ENCODE data around the gene IPP.

Gene IPP

DNA sequence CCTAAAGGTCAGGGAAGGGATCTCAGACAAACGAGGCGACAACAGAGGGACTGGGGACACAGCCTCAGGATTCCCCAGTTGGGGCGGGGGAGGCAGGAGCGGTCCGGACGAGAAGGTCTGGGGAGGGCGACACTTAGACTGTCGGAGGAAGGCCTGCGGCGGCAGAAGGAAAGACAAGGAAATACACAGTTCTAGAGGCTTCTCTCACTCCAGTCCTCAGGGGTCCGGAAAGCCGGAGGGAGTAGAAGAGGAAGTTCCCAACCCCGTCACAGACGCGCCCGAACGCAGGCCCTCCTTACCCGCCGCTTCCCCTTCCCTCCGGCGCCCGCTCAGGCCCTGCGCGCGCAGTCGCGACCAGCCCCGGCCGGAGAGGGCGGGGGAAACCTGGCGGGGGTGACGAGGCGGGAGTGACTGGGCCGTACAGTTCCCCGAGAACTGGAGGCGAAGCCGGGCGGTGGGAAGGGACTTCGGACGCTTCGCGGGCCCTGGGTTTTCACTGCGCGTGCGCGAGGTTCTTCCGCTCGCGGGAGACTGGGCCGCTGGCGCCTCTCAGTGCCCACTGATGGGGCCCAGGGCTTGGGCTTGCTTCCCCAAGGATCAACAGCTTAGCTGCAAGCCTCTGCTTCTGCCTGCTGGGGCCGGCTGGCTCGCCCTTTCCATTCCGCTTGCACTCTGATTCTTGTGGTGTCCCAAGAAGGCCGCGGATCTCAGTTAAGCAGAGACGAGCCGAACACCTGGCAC is at the start of gene IPP:
IPP (minus strand) TSS at position 356 of the 741 bp plus-strand sequence. CDS start 4,242 bp downstream, outside the sequence.
- in situ Hi-C loops (cut with HindIII; ENCODE audit: low pct_ligation_motif_present, low pct_unique_long_range_greater_than_20kb, low sequenced_read_pairs): no loop called here
- DNase-seq: peak; percentile 96

DNA sequence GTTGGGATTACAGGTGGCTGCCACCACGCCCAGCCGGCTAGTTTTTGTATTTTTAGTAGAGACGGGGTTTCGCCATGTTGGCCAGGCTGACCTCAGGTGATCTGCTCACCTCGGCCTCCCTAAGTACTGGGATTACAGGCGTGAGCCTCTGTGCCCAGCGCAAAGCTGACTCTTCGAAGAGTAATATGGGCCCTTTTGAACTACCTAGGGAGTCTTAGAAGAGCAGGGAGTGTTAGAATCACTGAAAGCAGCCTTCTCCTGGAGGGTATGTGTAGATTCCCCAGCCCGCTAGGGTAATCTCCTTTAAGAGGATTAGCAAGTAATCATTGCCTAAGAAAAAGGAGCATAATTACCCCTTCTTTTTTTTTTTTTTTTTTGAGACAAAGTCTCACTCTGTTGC is 46.5 kb upstream of the IPP start:
- no peak for DNase-seq
- in situ Hi-C loops (cut with HindIII; ENCODE audit: low pct_ligation_motif_present, low pct_unique_long_range_greater_than_20kb, low sequenced_read_pairs): no loop called here

DNA sequence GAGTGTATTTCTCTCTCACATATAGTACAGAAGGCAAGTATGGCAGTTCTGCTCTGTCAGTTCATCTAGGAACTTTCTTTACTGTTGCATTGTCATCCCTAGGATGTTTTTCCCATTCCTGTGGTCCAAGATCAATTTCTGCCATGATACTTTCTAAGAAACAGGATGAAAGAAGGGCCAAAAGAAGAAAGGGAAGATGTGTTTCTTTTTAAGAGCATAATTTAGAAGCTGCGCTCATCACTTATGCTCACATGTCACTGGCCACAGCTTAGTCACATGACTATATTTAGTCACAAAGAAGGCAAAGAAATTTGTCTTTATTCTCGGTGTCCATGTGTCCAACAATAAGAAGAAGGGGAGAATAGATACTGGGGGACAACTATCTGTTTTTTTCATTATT is 45.9 kb upstream of the IPP start:
- in situ Hi-C loops (cut with HindIII; ENCODE audit: low pct_ligation_motif_present, low pct_unique_long_range_greater_than_20kb, low sequenced_read_pairs): no loop called here

DNA sequence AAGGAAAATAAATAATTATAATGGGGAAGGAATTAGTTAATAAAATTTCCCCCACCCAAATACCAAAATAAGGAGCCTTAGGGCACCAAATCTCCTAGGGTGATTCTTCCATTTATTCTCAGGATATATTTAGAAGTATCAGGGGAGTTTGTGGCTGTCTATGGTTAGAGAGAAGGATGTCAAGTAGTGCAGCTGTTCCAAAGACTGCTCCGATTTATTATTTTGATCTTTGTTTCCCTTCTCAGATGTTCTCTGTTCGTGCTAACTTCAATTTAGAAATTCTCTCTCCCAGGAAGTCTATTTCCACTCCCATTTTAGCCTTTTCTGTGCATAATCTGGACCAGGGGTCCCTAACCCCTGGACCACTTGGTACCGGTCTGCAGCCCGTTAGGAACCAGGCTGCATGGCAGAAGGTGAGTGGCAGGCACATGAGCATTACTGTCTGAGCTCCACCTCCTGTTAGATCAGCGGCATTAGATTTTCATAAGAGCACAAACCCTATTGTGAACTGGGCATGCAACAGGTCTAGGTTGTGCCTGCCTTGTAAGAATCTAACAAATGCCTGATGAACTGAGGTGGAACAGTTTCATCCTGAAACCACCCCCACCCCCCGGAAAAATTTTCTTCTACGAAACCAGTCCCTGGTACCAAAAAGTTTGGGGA is 43.6 kb upstream of the IPP start:
- DNase-seq: no peak
- in situ Hi-C loops (cut with HindIII; ENCODE audit: low pct_ligation_motif_present, low pct_unique_long_range_greater_than_20kb, low sequenced_read_pairs): no loop called here

More for the DNA sequence above, 45.9 kb upstream of the IPP start:
- no peak for DNase-seq

DNA sequence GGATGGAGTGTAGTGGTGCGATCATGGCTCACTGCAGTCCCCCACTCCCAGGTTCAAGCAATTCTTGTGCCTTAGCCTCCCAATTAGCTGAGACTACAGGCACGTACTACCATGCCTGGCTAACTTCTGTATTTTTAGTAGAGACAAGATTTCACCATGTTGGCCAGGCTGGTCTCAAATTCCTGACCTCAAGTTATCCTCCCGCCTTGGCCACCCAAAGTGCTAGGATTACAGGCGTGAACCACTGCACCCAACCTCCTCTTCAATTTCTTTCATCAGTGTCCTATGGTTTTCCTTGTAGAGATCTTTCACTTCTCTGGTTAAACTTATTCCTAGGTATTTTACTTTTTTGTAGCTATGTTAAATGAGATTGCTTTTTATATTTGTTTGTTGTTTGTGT is 42.3 kb upstream of the IPP start:
- in situ Hi-C loops (cut with HindIII; ENCODE audit: low pct_ligation_motif_present, low pct_unique_long_range_greater_than_20kb, low sequenced_read_pairs): no loop called here
- DNase-seq: no peak

DNA sequence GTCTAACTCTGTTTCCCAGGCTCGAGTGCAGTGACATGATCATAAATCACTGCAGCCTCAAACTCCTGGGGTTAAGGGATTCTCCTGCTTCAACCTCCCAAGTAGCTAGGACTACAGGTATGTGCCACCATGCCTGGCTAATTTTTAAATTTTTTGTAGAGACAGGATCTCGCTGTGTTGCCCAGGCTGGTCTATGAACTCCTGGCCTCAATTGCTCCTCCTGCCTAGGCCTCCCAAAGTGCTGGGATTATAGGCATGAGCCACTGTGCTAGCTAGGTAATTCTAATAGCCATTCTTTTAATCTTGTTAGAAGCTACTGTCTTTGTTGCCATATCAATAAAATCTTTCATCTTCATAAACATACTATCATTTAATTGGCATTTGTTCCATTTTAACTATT is 39.1 kb upstream of the IPP start:
- in situ Hi-C loops (cut with HindIII; ENCODE audit: low pct_ligation_motif_present, low pct_unique_long_range_greater_than_20kb, low sequenced_read_pairs): no loop called here

DNA sequence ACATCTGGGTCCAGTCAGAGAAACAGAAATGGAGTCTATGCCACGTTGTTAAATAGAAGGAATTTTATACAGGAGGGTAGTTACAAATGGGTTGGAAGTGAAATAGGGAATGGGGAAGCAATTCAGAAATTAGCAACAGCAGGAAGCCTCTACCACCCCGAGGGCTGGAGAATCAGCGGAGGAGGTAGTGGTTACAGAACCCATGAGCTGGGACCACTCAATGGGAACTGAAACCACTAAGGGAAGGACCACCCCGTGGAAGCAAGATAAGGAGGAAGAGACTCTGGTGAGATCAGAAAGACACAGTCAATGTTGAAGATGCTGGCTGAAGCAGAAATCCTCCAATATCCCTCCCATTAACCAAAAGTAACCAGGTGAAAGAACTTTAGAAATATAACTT is 37.5 kb upstream of the IPP start:
- in situ Hi-C loops (cut with HindIII; ENCODE audit: low pct_ligation_motif_present, low pct_unique_long_range_greater_than_20kb, low sequenced_read_pairs): no loop called here
- DNase-seq: no peak

More for the DNA sequence above, 39.1 kb upstream of the IPP start:
- no peak for DNase-seq

DNA sequence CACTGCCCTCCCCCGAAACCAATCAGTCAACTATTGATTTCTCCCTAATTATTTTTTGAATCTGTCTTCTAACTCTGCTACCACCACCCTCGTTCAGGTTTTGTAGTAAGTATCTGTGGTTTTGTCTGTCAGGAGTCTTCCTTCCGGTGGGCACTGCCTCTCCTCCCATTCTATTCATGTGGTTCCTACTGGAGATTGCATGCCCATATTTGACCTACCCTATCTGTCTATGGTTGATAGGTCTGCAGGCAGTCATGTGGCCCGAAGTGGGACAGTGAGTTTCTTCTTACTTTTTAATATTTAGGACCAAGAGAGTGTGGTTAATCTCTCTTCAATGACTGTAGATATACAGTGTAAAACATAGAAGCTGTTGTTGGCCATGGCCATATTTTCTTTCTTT is 35.1 kb upstream of the IPP start:
- in situ Hi-C loops (cut with HindIII; ENCODE audit: low pct_ligation_motif_present, low pct_unique_long_range_greater_than_20kb, low sequenced_read_pairs): no loop called here
- no peak for DNase-seq

DNA sequence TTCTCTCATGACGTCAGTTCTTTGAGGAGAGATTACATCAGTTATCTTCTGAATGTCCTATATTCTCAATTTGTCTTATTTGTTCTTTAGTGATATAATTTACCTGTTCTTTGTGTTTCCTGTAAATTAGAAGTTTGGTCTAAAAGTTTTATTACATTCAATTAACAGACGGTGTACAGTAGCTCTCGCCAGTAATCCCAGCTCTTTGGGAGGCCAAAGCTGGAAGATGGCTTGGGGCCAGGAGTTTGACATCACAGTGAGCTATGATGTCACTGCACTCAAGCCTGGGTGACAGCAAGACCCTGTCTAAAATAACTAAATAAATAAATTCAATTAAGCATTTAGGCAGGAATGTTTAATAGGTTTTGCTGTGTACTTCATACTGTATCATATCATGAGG is 25.3 kb upstream of the IPP start:
- in situ Hi-C loops (cut with HindIII; ENCODE audit: low pct_ligation_motif_present, low pct_unique_long_range_greater_than_20kb, low sequenced_read_pairs): no loop called here
- no peak for DNase-seq

DNA sequence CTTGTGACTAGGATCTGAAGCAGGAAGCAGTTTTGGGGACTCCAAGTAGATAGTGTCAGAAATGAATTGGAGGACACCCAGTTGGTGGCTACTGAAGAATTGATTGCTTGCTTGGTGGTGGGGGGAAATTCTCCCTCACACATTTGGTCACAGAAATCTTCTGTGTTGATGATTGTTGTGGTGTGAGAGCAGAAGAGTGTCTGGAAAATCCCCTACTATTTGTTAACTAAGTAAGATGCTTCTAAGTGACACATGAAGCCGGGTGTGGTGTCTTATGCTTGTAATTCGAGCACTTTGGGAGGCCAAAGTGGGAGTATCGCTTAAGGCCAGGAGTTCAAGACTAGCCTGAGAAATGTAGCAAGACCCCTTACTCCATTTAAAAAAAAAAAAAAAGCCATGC is 22.5 kb upstream of the IPP start:
- in situ Hi-C loops (cut with HindIII; ENCODE audit: low pct_ligation_motif_present, low pct_unique_long_range_greater_than_20kb, low sequenced_read_pairs): no loop called here
- DNase-seq: no peak

DNA sequence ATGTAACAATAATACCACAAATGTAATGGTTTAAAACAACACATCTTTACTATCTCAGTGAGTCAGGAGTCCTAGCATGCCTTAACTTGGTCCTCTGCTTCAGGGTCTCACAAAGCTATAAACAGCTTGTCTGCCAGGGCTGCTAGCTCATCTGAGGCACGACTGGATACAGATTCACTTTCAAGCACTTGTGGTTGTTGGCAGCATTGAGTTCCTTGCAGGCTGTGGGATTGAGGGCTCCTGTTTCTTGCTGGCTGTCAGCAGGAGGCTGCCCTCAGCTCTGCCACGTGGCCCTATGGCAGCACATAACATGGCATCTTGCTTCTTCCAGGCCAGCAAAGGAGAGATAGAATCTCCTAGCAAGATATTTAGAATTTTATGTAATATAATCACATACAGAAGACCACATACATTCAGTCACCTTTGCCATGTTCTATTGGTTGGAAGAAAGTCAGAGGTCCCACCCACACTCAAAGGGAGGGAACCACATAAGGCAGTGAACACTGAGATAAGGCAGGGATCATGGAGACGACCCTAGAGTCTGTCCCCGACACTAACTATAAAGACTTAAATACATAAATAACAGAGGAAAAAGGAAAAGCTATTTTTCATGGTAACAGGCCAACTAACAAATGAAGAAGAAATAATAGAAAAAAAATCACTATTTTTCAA is 18.9 kb upstream of the IPP start:
- in situ Hi-C loops (cut with HindIII; ENCODE audit: low pct_ligation_motif_present, low pct_unique_long_range_greater_than_20kb, low sequenced_read_pairs): no loop called here
- no peak for DNase-seq

DNA sequence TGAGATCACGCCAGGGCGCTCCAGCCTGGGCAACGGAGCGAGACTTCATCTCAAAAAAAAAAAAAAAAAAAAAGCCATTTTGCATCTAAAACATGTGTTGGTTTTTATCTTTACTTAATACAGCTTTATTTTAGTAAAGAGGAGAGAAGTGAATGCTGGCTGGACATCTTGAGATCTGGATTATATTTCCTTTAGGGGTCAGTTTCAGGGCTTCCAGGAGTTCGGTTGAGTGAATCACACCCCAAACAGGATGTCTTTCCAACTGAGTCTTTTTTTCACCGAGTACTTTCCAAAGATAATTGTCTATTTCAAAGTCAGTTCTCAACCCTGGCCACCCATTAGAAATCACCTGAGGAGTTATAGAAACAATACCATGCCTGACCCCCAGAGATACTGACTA is 16.6 kb upstream of the IPP start:
- in situ Hi-C loops (cut with HindIII; ENCODE audit: low pct_ligation_motif_present, low pct_unique_long_range_greater_than_20kb, low sequenced_read_pairs): no loop called here
- no peak for DNase-seq

DNA sequence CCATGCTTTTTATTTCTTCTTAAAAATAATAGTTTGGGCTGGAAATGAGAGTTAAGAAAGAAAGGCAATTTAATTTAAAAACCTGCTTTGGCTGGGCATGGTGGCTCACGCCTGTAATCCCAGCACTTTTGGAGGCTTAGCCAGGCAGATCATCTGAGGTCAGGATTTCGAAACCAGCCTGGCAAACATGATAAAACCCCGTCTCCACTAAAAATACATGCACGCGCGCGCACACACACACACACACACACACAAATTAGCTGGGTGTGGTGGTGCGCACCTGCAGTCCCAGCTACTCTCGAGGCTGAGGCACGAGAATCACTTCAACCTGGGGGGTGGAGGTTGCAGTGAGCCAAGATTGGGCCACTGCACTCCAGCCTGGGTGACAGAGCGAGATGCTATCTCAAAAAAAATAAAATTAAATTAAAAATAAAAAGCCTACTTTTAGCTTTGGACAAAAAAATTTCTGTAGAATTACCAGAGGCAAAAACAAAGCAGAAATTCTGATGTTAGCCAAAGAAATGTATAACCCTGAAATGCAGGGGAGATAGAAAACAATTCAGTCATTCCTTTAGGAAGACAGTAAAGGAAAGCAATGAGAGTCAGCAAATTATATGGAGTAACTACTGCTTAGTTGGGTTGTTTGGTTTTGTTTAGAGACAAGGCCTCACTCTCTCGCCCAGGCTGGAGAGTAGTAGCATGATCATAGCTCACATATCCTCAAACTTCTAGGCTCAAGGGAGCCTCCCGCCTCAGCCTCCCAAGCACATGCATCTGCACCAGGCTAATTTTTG is 15.7 kb upstream of the IPP start:
- DNase-seq: no peak
- in situ Hi-C loops (cut with HindIII; ENCODE audit: low pct_ligation_motif_present, low pct_unique_long_range_greater_than_20kb, low sequenced_read_pairs): no loop called here

DNA sequence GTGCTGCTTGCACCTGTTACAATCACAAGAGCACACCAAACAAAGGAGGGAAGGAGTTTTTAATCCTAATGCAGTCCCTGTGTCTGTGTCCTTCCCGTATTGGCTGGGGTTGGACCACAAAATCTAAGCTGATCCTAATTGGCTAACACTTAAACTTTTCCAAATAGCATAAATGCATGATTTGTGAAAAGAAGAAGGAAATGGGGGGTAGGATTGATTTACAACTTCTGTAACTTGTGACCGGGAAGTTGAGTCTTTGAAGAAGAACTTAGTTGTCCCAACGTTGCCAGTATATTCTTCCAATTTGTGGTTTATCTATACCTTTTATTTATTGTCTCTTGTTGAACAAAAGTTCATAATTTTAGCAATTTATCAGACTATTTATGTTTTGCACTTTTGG is 11.8 kb upstream of the IPP start:
- in situ Hi-C loops (cut with HindIII; ENCODE audit: low pct_ligation_motif_present, low pct_unique_long_range_greater_than_20kb, low sequenced_read_pairs): no loop called here
- DNase-seq: no peak

DNA sequence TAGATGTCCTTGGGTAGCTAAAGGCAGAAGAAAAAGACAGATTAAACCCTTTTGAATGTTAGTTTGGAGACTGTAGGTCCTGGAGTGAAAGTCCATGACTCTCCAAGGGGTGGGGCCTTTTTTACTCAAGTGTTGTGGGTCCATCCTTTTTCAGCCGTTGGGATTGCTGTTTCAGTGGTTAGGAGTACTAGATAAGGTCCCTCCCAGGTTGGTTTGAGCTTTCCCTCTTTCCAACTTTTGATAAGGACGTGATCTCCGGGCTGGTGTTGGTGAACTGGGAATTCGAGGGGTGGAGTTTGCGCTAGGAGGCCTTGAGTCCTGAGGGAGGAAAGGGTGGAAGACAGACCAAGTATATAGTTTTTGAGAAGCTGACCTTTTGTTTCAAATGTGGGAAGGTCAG is 5.2 kb upstream of the IPP start:
- no peak for DNase-seq
- in situ Hi-C loops (cut with HindIII; ENCODE audit: low pct_ligation_motif_present, low pct_unique_long_range_greater_than_20kb, low sequenced_read_pairs): no loop called here

DNA sequence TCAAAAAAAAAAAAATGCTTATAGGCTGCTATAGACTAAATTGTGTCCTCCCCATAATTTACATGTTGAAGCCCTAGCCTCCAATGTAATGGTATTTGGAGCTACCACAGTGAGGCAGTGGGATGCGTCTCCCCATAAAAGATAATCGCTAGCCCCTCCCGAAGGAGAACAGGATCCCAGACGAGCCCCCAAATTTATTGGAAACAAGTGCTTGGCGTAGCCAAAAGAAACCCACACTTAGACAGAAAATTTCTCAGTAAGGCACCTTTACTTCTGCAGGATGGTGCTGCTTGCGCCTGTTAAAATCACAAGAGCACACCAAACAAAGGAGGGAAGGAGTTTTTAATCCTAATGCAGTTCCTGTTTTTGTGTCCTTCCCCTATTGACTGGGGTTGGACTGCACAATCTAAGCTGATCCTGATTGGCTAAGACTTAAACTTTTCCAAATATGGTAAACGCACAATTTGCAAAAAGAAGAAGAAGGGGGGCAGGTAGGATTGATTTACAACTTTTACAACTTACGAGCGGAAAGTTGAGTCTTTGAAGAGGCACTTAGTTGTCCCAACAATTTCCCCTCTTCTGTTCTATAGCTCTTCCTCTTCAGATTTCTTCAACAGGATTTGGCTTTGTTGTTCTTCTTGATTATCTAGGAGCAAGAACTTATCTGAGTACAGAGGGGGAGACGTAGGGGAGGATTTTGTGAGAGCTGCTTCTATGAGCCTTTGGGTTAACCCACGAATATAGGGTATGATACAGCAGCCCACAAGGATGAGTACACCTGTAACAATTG is 3.0 kb upstream of the IPP start:
- no peak for DNase-seq
- in situ Hi-C loops (cut with HindIII; ENCODE audit: low pct_ligation_motif_present, low pct_unique_long_range_greater_than_20kb, low sequenced_read_pairs): no loop called here

DNA sequence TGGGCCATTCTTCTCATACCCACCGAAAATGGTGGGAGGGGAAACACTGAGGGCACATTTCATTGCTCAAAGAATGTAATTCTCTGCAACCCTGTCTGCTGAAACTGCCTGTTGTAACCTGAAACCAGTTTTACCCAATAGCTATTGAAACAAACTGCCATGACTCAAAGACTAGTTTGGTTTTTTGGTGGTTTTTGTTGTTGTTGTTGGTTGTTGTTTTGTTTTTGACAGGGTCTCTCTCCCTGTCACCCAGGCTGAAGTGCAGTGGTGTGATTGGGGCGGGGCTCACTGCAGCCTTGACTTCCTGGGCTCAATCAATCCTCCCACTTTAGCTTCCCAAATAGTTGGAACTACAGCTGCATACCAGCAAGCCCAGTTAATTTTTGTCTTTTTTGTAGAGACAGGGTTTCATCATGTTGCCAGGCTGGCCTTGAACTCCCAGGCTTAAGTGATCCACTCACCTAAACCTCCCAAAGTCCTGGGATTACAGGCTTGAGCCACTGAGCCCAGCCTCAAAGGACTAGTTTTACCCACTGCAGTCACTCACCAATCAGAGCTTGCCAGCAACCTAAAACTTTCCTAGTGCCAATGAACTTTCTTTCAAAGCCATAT is 2.1 kb upstream of the IPP start:
- DNase-seq: no peak
- in situ Hi-C loops (cut with HindIII; ENCODE audit: low pct_ligation_motif_present, low pct_unique_long_range_greater_than_20kb, low sequenced_read_pairs): no loop called here

DNA sequence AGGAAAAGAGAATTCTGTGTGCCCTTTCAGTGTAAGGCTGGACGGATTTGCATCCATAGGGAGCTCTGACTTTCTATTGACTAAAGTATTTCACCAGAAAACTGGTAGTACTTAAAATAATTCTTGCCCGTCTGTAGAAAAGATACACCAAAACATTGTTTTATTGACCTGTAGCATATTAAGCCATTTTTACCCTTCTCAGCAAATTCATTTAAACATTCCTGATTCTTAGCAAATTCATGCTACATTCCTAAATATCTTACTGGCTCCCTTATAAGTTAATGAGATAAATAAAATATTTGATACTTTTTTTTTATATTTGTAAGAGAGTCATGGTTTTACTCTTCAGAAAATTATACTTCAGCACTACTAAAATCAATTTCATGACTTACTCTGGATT is 1.6 kb upstream of the IPP start:
- in situ Hi-C loops (cut with HindIII; ENCODE audit: low pct_ligation_motif_present, low pct_unique_long_range_greater_than_20kb, low sequenced_read_pairs): no loop called here
- DNase-seq: no peak
